Prostate gland (tissue), 2 donors: ENCODE results near the gene PRR14L.

Source experiments
- CTCF ChIP-seq, 4 experiments: fragments of 200-600 bp in 2 of 4; fragments of 450-650 bp in 2 of 4; sonication (generic) in 2 of 4; IDR thresholded peaks; 1 replicate in 3 of 4; 2 replicates in 1 of 4; pipeline ENCODE4 v1.5.1; 2016 to 2019; ENCODE audit warnings: antibody characterized with exemption in 4 of 4, mild to moderate bottlenecking in 2 of 4, moderate library complexity in 2 of 4
- POLR2A ChIP-seq: fragments of 450-650 bp; IDR thresholded peaks from one replicate; pipeline ENCODE4 v1.6.1; 2016; ENCODE audit warnings: antibody characterized with exemption, mild to moderate bottlenecking

DNA sequence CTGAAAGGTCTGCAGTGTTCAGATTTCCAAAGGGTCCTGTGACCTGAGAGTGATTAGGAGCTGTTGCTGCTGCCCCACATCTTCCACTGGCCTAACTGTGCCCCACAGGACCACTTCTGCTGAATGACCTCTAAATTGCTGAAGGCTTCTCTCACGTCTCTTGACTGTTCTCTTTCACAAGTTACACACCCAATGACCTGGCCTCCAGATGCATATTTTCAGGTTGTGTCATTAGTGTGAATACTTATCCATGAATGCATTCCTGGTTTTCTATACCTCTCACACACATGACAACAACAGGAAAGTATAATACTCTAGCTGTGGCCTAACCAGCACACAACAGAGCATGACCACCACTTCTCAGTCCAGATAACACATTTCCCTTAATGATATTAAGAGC, 15.4 kb downstream of the PRR14L start:
- no peak for TF ChIP-seq CTCF (IDR thresholded peaks at IDR 0.05)
- TF ChIP-seq POLR2A, result no peak
